ENCODE data around the gene FAM204A.

The FAM204A gene

GRCh38 chr10:118332236-118332635, 9.9 kb downstream of the FAM204A start:
- no peak for DNase-seq (ENCODE audit: low read depth in 2 of 2)

DNA sequence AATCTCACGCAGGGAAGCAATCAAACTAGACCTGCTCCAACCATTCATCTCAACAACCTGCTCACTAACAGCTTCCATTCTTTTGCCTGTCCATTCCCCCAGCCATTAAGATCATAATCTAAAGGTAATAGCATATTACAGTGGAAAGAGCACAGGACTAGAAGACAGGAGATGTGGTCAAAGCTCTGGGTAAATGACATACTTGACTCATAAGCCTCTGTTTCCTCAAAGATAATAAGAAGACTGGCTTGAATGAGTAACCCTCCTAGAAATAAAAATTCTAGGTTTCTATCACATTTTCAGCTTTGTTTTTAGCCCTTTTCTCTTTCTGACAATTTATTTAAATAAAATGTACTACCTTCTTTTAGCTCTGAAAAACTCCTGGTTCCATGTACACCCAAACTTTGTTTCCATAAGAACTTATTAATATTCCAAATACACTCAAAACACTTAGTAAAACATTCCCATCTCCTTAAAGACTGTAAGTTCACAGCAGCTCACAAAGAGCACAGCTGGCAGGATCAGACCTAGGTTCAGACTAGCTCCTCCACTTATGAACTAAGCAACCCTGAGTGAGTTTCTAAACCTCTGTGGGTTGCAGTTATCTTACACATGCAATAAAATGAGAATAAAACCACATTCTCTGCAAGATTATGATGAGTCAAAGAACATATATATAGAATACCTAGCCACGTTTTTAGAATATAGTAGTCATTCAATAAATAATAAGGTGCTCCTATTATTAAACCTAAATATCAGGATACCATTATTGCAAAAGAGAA, 11.6 kb downstream of the FAM204A start:
- DNase-seq (ENCODE audit: low read depth in 2 of 2) = no peak

- DNase-seq (ENCODE audit: low read depth in 2 of 2) = no peak
These were observed 18.0 kb downstream of the FAM204A start for GRCh38 chr10:118324140-118324539.

DNA sequence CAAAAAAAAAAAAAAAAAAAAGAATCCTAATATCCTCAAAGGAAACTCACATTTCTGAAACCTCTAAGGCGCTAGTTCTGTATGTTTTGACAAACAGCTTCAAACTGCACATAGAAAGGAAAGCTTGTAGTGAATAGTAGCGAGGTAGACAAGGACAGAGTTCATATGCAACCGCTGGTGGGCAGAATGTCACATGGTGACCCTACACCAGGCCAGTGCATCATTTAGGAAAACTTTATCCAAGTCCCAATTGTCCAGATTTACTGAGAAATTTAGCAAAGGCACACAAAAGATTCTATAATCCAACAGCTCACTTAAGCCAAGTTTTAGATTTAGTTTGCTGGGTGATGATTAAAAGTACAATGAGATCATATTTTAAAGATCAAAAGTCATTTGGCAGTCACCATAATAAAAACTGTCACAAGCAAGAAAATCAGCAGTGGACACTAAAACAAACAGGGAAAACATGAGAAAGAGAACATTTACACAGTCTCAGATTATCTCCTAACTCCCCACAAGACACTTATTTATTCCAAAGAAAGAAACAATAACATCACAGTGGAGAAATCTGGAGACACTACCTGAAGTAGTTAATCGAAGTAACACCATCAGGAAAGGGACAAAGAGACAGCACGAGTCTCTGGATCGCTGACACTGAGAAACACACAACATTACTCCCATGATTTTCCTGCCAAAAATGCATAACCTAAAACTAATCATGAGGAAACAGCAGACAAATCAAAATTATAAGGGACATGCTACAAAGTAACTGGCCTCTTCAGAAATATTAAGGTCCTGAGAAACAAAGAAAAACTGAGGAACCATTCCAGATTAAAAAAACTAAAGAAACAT, 20.2 kb downstream of the FAM204A start:
- DNase-seq (ENCODE audit: low read depth in 2 of 2) = no peak

- DNase-seq (ENCODE audit: low read depth in 2 of 2) = no peak
These were observed 26.5 kb downstream of the FAM204A start for GRCh38 chr10:118315629-118316028.

- DNase-seq (ENCODE audit: low read depth in 2 of 2) = no peak
These were observed 27.2 kb downstream of the FAM204A start for GRCh38 chr10:118314882-118315281.

- DNase-seq (ENCODE audit: low read depth in 2 of 2) = no peak
These were observed 30.6 kb downstream of the FAM204A start for GRCh38 chr10:118311505-118311904.

GRCh38 chr10:118310822-118311221, 31.3 kb downstream of the FAM204A start:
- no peak for DNase-seq (ENCODE audit: low read depth in 2 of 2)

GRCh38 chr10:118309911-118310310, 32.2 kb downstream of the FAM204A start:
- DNase-seq (ENCODE audit: low read depth in 2 of 2) = no peak

DNA sequence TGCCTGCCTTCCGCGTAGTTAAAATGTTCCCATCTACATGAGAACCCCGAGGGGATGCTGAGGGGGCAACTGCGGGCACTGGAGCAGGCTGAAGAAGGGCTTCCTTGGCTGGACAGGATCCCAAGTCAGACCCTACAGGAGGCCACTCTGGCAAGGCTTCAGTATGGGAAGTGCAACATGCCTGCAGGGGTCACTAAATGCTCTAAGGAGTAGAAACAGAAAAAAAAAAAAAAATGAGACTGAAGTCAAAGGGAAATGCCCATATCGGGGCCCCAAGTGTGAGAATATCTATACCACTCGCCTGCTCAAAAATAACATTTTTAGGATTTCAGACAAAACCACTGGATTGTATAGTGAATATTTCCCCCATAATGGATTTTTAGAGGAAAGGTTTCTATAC, 33.5 kb downstream of the FAM204A start:
- no peak for DNase-seq (ENCODE audit: low read depth in 2 of 2)

GRCh38 chr10:118307859-118308258, 34.3 kb downstream of the FAM204A start:
- DNase-seq (ENCODE audit: low read depth in 2 of 2) = peak; percentile 5 to 7

DNA sequence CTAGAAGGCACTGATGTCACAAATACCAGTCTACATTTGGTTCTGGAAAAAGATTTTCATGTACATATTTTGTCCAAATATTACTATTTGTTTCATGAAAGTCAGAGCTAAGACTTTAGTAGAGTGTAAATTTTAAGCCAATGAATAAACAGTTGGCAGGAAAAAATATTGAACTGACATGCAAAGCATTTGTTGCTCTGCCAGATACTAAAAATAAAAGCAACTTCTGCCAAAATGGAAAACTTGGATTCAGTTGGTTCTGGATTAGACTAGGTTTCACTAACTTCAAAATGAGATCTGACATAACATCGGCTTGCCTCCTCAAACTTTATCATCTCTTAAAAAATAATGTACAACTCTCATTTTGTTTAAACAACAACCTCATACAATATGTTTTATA, 34.9 kb downstream of the FAM204A start:
- DNase-seq (ENCODE audit: low read depth in 2 of 2) = no peak

GRCh38 chr10:118305730-118306129, 36.4 kb downstream of the FAM204A start:
- no peak for DNase-seq (ENCODE audit: low read depth in 2 of 2)

- DNase-seq (ENCODE audit: low read depth in 2 of 2) = no peak
These were observed 37.6 kb downstream of the FAM204A start for GRCh38 chr10:118304521-118304920.

GRCh38 chr10:118301211-118301610, 40.9 kb downstream of the FAM204A start:
- no peak for DNase-seq (ENCODE audit: low read depth in 2 of 2)

DNA sequence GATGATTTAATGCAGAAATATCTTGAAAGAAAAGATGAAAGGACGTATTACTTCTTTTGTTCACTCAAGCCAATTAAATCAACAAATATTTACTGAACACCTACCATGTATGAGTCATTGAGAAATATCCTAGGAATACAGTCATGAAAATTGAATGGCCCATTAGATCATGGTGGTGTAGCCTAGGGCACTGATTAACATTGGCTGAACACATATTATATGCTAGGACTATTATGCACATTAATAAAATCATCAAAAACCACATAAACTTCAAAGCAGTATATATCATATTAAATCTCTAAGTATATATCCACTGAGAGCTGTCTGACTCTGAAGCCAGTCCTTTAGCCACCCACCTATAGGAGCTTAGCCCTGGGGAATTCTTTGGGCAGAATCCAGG, 41.8 kb downstream of the FAM204A start:
- DNase-seq (ENCODE audit: low read depth in 2 of 2) = no peak

DNA sequence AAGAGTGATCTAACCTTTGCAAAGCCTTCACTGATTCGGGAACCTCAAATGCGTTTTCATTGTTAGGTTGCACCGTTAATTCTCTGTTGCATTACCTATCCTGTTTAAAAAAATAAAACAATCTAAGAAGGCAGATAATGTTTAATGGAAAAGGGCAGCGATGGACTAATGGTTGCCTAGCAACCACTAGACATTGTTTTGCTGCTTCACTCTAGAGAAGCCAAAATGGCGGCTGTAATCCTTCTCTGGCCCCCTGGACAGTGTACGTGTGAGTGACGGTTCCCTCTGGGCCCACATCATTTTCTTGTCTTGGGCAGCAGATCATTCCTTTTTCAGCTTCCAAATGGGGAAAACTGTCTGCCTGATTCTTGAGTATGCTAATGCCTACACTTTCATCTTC, 43.3 kb downstream of the FAM204A start:
- no peak for DNase-seq (ENCODE audit: low read depth in 2 of 2)

DNA sequence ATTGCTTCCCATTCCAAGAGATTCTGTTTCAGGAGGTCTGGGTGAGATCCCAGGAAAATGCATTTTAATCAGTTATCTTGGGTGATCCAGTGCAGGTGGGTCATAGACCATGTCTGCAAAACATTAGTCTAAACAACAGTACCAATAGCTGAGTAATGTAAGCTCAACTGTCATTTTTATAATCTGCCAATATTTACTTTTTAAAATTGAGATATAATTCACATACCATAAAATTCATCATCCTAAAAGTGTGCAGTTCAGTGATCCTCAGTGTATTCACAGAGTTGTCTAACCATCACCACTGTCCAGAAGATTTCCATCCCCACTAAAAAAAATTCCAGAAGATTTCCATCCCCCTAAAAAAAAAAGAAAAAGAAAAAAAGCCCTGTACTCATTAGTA, 51.0 kb downstream of the FAM204A start:
- no peak for DNase-seq (ENCODE audit: low read depth in 2 of 2)

DNA sequence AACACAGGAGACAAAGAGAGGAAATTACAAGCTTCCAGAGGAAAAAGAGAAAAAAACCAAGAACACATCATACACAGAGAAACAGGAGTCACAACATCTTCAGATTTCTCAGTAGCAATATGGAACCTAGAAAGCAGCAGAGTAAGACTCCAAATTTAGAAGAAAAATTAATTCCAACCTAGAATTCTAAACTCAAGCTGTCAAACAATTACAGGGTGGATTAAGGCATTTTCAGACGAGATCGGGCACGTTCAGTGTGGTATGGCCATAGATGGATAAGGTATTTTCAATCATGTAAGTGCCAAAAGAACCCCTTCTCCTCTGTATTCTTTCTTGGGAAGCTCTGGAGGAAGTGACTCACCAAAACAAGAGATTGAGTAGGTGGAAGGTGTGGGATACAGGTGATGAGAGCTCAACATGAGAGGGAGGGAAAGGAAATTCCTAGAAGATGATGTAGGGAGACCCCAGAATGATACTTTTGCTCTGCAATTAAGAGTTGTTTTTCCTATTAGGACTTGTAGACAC, 51.6 kb downstream of the FAM204A start:
- no peak for DNase-seq (ENCODE audit: low read depth in 2 of 2)

DNA sequence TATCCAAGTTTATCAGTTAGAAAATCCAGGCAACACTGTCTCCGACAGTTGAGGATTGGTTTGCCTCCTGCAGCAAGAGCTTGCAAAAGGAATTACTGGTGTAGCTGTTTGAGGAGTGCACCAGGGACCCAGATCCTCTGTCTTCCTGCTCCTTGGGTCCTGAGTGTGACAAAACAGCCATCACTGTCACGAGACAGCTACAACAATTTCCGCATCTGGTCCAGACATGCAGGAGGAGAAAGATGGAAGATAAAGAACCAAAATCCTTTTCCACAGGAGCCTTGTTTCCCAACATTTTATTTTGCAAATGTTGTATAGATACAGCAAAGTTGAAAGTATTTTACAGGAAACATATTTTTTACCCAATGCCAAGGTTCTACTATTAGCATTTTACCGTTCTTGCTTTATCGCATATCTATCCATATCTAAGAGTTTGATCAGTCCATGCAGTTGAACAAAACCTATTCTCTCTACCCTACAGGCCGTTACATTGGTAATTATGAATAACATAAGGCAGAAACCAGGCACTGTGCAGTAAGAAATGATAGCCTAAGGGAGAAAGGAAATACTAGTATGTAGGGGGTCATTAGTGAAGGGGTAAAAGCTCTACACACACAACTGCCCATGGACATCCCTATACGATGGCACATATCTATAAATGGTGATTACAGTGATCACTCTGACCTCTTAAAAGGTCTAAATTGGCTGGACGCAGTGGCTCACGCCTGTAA, 54.9 kb downstream of the FAM204A start:
- no peak for DNase-seq (ENCODE audit: low read depth in 2 of 2)

DNA sequence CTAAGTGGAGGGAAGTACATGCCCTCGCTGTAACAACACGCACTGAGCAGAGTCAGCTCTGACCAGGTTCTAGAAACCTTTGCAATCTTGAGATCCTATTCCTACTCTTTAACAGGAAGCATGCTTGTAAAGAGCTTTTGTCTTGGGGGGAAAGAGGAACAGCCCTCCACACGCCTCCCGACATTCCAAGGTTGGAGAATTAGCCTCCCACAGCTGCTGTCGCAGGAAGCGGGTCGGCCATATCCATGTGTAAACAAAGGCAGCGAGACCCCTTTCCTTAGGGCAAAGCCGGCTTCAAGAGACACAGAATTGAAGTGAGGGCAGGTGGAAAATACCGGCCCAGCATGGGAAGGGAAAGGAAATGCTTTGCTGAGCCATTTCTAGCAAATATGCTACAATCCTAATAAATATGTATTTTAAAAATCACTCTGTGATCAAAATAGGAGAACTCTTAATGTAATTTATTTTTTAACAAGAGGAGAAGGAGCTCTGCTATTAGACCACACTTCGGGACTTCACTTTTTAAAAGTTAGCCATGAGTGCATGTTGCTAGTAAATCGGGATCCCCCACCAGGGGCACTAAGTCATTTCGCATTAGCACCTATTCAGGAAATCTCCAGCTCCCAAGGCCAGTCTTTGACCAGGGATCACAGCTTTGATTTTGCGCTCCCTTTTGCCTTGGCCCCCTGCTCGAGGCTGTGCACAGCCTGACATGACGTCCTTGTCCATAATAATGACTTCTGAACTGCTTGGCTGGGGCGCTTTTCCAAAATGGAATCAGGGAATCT, 55.9 kb downstream of the FAM204A start:
- DNase-seq (ENCODE audit: low read depth in 2 of 2) = no peak

All from fibroblast of skin of left quadriceps (primary cell).